B cell (primary cell): Measurements from ENCODE around the gene TTC21B. TPM values are rescaled to one million over a fixed set of nuclear protein-coding genes. Genes with fewer than 3 reads are reported as not detected.

Experiments used
- ATAC-seq: fragments of 200-7000 bp; cut with Tn5 transposase; one replicate; pipeline ENCODE4 v1.10.0; 2021; ENCODE audit warnings: low read depth, mild to moderate bottlenecking, moderate number of reproducible peaks, moderate library complexity
- CTCF ChIA-PET: fragments of 350-600 bp; sonication (Branson Sonifier 250); formaldehyde crosslinking; loops from one replicate; lab custom pipeline; 2021; ENCODE audit warnings: antibody characterized with exemption, inconsistent platforms; lab: Charles Lee
- POLR2A ChIA-PET: fragments of 350-600 bp; sonication (Branson Sonifier 250); formaldehyde crosslinking; loops from one replicate; lab custom pipeline; 2021; ENCODE audit warnings: antibody characterized with exemption; lab: Charles Lee
- DNase-seq: peaks from one replicate; pipeline ENCODE4 v3.0.0; 2013
- H2AFZ ChIP-seq: 2 replicates; pipeline ENCODE4 v1.6.1; 2012; ENCODE audit warnings: mild to moderate bottlenecking, low read depth, low read length; ENCODE audit not compliant: insufficient read depth, poor library complexity, severe bottlenecking
- H3K27ac ChIP-seq, 2 donors: 1 replicate in 1 of 2; 2 replicates in 1 of 2; pipeline ENCODE4 v1.5.1; 2012 to 2013; ENCODE audit warnings: low read length in 2 of 2, mild to moderate bottlenecking in 2 of 2, moderate library complexity in 1 of 2
- H3K27me3 ChIP-seq, 4 experiments: fragments of 200-600 bp in 1 of 4; sonication (generic) in 1 of 4; replicated peaks in 1 of 4; 1 replicate in 2 of 4; 2 replicates in 2 of 4; pipeline versions ENCODE4 v1.6.1 to v1.7.0; 2013 to 2016; ENCODE audit warnings: low read length in 3 of 4, mild to moderate bottlenecking in 2 of 4, mixed read lengths in 1 of 4, moderate library complexity in 1 of 4; ENCODE audit not compliant: insufficient read depth in 4 of 4, control insufficient read depth in 3 of 4; ENCODE audit errors: control extremely low read depth in 1 of 4
- H3K36me3 ChIP-seq, 2 experiments: replicated peaks in 1 of 2; 1 replicate in 1 of 2; 2 replicates in 1 of 2; pipeline versions ENCODE4 v1.6.1 to v1.7.1; 2013; ENCODE audit warnings: low read length in 1 of 2; ENCODE audit not compliant: insufficient read depth in 2 of 2, control insufficient read depth in 1 of 2; ENCODE audit errors: control extremely low read depth in 1 of 2, extremely low read depth in 1 of 2
- H3K4me1 ChIP-seq, 2 donors: fragments of 200-600 bp in 1 of 2; sonication (generic) in 1 of 2; 1 replicate in 1 of 2; 2 replicates in 1 of 2; pipeline versions ENCODE4 v1.5.1 to v1.6.1; 2013 to 2017; ENCODE audit warnings: low read length in 2 of 2; ENCODE audit not compliant: control insufficient read depth in 2 of 2, insufficient read depth in 2 of 2
- H3K4me2 ChIP-seq: replicated peaks from 2 replicates; pipeline ENCODE3; 2012; ENCODE audit warnings: mild to moderate bottlenecking, low read depth, low read length; ENCODE audit not compliant: poor library complexity, severe bottlenecking
- H3K4me3 ChIP-seq, 5 experiments: fragments of 200-600 bp in 1 of 5; sonication (generic) in 1 of 5; 1 replicate in 3 of 5; 2 replicates in 2 of 5; pipeline versions ENCODE4 v1.5.1 to v1.7.0; 2011 to 2016; ENCODE audit warnings: low read length in 4 of 5, mild to moderate bottlenecking in 4 of 5, low read depth in 2 of 5, control low read depth in 1 of 5, moderate library complexity in 1 of 5; ENCODE audit not compliant: insufficient read depth in 1 of 5; ENCODE audit errors: control extremely low read depth in 1 of 5, extremely low read depth in 1 of 5
- H3K79me2 ChIP-seq: fragments of 200-600 bp; sonication (generic); one replicate; pipeline ENCODE4 v1.6.0; 2016; ENCODE audit warnings: low read length; ENCODE audit not compliant: control insufficient read depth, insufficient read depth
- H3K9ac ChIP-seq: fragments of 200-600 bp; sonication (generic); 2 replicates; pipeline ENCODE4 v1.6.1; 2017; ENCODE audit warnings: mild to moderate bottlenecking, low read length, moderate library complexity
- H3K9me3 ChIP-seq, 3 donors: one replicate each; pipeline versions ENCODE4 v1.6.1 to v1.7.1; 2013; ENCODE audit warnings: low read length in 2 of 3; ENCODE audit not compliant: control insufficient read depth in 2 of 3, insufficient read depth in 1 of 3; ENCODE audit errors: control extremely low read depth in 1 of 3
- H4K20me1 ChIP-seq: 2 replicates; pipeline ENCODE4 v1.6.0; 2012; ENCODE audit warnings: mild to moderate bottlenecking, low read length; ENCODE audit not compliant: insufficient read depth, control insufficient read depth, poor library complexity, severe bottlenecking
- H3K27ac Mint-ChIP-seq: one replicate; pipeline ENCODE4 v1.8.0; 2021; ENCODE audit warnings: mixed read lengths
- H3K27me3 Mint-ChIP-seq: one replicate; pipeline ENCODE4 v1.8.0; 2021; ENCODE audit warnings: mixed read lengths
- H3K4me1 Mint-ChIP-seq: one replicate; pipeline ENCODE4 v1.8.0; 2021; ENCODE audit warnings: mixed read lengths
- H3K4me3 Mint-ChIP-seq: one replicate; pipeline ENCODE4 v1.8.0; 2021; ENCODE audit warnings: mixed read lengths
- H3K9me3 Mint-ChIP-seq: one replicate; pipeline ENCODE4 v1.8.0; 2022; ENCODE audit warnings: mixed read lengths; ENCODE audit not compliant: insufficient read depth
- CTCF ChIP-seq: fragments of 200-600 bp; IDR thresholded peaks from one replicate; pipeline ENCODE4 v1.8.0; 2022; ENCODE audit warnings: antibody characterized with exemption, mild to moderate bottlenecking
- EZH2 ChIP-seq: IDR thresholded peaks from 2 replicates; pipeline ENCODE4 v1.6.1; 2012; ENCODE audit warnings: borderline replicate concordance, low read depth, mild to moderate bottlenecking, moderate library complexity, low read length; ENCODE audit not compliant: insufficient read depth, poor library complexity, severe bottlenecking
- WGBS: methylation state at CpG from one replicate; pipeline ENCODE4 v1.1.5; 2013; ENCODE audit warnings: missing lambda C conversion rate; ENCODE audit not compliant: insufficient coverage; 5-methylcytosine and 5-hydroxymethylcytosine counted together
- intact Hi-C: fragments of 100-400 bp; cut with micrococcal nuclease; formaldehyde crosslinking; loops from one replicate; pipeline ENCODE4 v1.10.0; 2022
- polyA plus RNA-seq: library from polyadenylated mRNA; depleted of rRNA; stranded (reverse); fragments of >200 nt; gene quantifications from 2 replicates; pipeline ENCODE4 v1.2.3, GENCODE V29; 2012
- total RNA-seq, 2 donors: library from RNA; stranded (reverse); fragments of 120-200 nt in 1 of 2; gene quantifications; 1 replicate in 1 of 2; 2 replicates in 1 of 2; pipeline versions ENCODE4 v1.2.3 to v1.2.4, GENCODE V29; 2013 to 2022

The TTC21B gene
- total and polyA plus RNA-seq, 2 donors (not counting 1 experiment from before 2014, with no cell fraction given) = 11.5 to 41.5 TPM

DNA sequence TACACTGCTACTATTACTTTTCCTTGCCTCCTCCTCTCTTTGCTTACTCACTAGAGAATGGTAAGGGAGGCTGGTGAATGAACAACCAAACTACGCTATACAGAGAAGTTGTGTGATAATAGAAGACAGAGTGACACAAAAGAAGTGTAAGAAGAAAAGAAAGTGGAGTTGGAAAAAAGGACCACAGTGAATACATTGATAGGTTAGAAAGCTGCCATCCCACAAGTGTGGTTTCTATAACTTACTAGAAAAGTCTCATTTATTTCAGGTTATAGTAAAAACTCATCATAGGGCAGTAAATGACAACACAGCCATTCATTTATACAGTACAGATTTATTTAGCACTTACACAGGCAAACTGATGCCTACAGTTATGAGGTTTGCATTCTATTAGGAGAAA, 77.3 kb downstream of the TTC21B start:
- Histone ChIP-seq H4K20me1 (no peaks in the 10 kb centered on the region), H3K27me3 (no peaks in the 10 kb centered on the region), H3K4me1 (peaks cover 0 to 4% of the 10 kb centered on the region in 2 donors), H3K4me3 (no peak overlapping the region), H2AFZ (no peak overlapping the region), H3K9me3 (no peaks in the 10 kb centered on the region), H3K27ac (peak overlapping the region in 1 of 2 donors; percentile 46), H3K9ac (no peak overlapping the region), H3K79me2 (no peaks in the 10 kb centered on the region), H3K36me3 (peaks cover 3 to 6% of the 10 kb centered on the region in 2 experiments), H3K4me2 (no peak overlapping the region)
- TF ChIP-seq EZH2 = no peak
- no peak for TF ChIP-seq CTCF
- ChIA-PET POLR2A (no interaction called here), CTCF (no interaction called here)
- Mint-ChIP-seq H3K4me1 (peaks cover 3% of the 10 kb centered on the region), H3K27ac (no peak overlapping the region), H3K9me3 (no peaks in the 10 kb centered on the region), H3K27me3 (no peaks in the 10 kb centered on the region), H3K4me3 (no peak overlapping the region)
- no peak for DNase-seq
- ATAC-seq = no peak
- intact Hi-C loops = loop anchor here (10.0 kb wide), 1 partner anchor 581 kb away; no protein-coding TSS in a partner anchor
- WGBS = no CpG with 5 or more reads among the region's 1 CpG

- Histone ChIP-seq H3K36me3 (peaks cover 2 to 3% of the 10 kb centered on the region in 2 experiments), H3K4me3 (no peak overlapping the region), H3K27ac (peak overlapping the region in 1 of 2 donors; percentile 28), H2AFZ (peak overlapping the region; percentile 53), H3K9me3 (no peaks in the 10 kb centered on the region), H3K9ac (peak overlapping the region; percentile 19), H3K79me2 (no peaks in the 10 kb centered on the region), H3K4me1 (peaks cover 0 to 4% of the 10 kb centered on the region in 2 donors), H3K27me3 (no peaks in the 10 kb centered on the region), H3K4me2 (peak overlapping the region; percentile 52), H4K20me1 (no peaks in the 10 kb centered on the region)
- H3K27me3 Mint-ChIP-seq = no peaks in the 10 kb centered on the region
- no peaks in the 10 kb centered on the region for H3K9me3 Mint-ChIP-seq
- CTCF ChIA-PET = interaction anchor here (0.6 to 5.6 kb wide), 50 partner anchors 8 to 1136 kb away, joined by 3 to 133 read pairs (median 4); partner anchors contain the start of genes GALNT3, SCN1A, SCN2A and SCN3A
- H3K4me1 Mint-ChIP-seq = peaks cover 3% of the 10 kb centered on the region
- H3K27ac Mint-ChIP-seq = peak overlapping the region; percentile 34
- intact Hi-C loops = loop anchor here (1.0 to 10.0 kb wide), 8 partner anchors 57 to 882 kb away; partner anchors contain the start of genes GALNT3 and TTC21B
- peak; percentile 91 for ATAC-seq
- peak; percentile 79 for DNase-seq
- WGBS = no CpG with 5 or more reads among the region's 3 CpGs
- TF ChIP-seq EZH2 (no peak), CTCF (peak; percentile 90)
- POLR2A ChIA-PET = no interaction called here
- H3K4me3 Mint-ChIP-seq = peak overlapping the region; percentile 7
Observed at GRCh38 chr2:165874445-165875039, 79.0 kb downstream of the TTC21B start.
